ENCODE results near the gene FCRL4.

The FCRL4 gene

GRCh38 chr1:157585984-157586383 is 11.9 kb downstream of the FCRL4 start:
- Histone ChIP-seq H3K4me1 (ENCODE audit: control insufficient read depth, low read depth, low read length) (peaks cover 11% of the 10 kb centered on the region), H3K36me3 (ENCODE audit: control insufficient read depth, low read depth, low read length) (no peaks in the 10 kb centered on the region), H3K27ac (ENCODE audit: low read length) (no peak overlapping the region), H3K27me3 (ENCODE audit: control insufficient read depth, insufficient read depth, low read length) (no peaks in the 10 kb centered on the region), H3K4me3 (ENCODE audit: low read length) (no peak overlapping the region), H3K9ac (ENCODE audit: low read length) (no peak overlapping the region), H3K9me3 (ENCODE audit: control insufficient read depth, low read depth, low read length) (no peaks in the 10 kb centered on the region)

GRCh38 chr1:157584503-157584902 is 13.4 kb downstream of the FCRL4 start:
- Histone ChIP-seq H3K27ac (ENCODE audit: low read length) (no peak overlapping the region), H3K27me3 (ENCODE audit: control insufficient read depth, insufficient read depth, low read length) (no peaks in the 10 kb centered on the region)

GRCh38 chr1:157580828-157581210 is 17.1 kb downstream of the FCRL4 start:
- H3K9me3 ChIP-seq (ENCODE audit: control insufficient read depth, low read depth, low read length), result no peaks in the 10 kb centered on the region
- H3K27me3 ChIP-seq (ENCODE audit: control insufficient read depth, insufficient read depth, low read length), result no peaks in the 10 kb centered on the region
- no peaks in the 10 kb centered on the region for H3K36me3 ChIP-seq (ENCODE audit: control insufficient read depth, low read depth, low read length)
- no peak overlapping the region for H3K27ac ChIP-seq (ENCODE audit: low read length)
- no peak overlapping the region for H3K4me3 ChIP-seq (ENCODE audit: low read length)
- no peaks in the 10 kb centered on the region for H3K4me1 ChIP-seq (ENCODE audit: control insufficient read depth, low read depth, low read length)
- no peak overlapping the region for H3K9ac ChIP-seq (ENCODE audit: low read length)

More at GRCh38 chr1:157584503-157584902, 13.4 kb downstream of the FCRL4 start:
- Histone ChIP-seq H3K4me1 (ENCODE audit: control insufficient read depth, low read depth, low read length) (peaks cover 11% of the 10 kb centered on the region), H3K9me3 (ENCODE audit: control insufficient read depth, low read depth, low read length) (no peaks in the 10 kb centered on the region), H3K4me3 (ENCODE audit: low read length) (no peak overlapping the region), H3K9ac (ENCODE audit: low read length) (no peak overlapping the region), H3K36me3 (ENCODE audit: control insufficient read depth, low read depth, low read length) (no peaks in the 10 kb centered on the region)

DNA sequence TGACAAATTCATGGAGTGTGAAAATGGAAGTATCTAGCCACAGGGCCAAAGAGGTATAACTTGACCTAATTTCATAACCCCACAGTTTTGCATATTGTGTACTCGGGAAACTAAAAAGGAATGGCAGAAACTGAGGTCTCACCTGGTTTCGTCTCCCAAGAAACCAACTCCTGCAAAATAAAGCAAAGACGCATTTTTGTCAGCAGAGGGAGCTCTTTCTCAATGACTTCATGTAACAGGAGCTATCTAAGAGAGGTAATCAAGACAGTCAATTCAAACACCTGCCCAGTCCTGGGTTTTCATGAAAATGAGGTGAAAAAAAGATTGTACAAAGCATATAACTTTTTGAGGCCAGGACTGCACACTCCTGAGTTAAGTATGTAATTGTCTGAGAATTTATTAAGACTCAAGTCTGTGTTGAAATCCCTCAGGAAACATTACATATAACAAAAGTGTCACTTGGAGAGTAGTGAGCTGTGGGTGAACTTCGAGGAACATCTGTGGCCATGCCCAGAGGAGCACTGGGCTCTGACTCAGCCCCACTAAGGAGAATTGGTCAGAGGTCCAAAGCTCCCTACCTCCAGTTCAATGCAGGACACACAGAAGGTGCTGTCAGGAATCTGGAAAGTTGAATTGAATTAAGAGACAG is 17.6 kb downstream of the FCRL4 start:
- no peaks in the 10 kb centered on the region for H3K36me3 ChIP-seq (ENCODE audit: control insufficient read depth, low read depth, low read length)
- no peak overlapping the region for H3K9ac ChIP-seq (ENCODE audit: low read length)
- no peaks in the 10 kb centered on the region for H3K4me1 ChIP-seq (ENCODE audit: control insufficient read depth, low read depth, low read length)
- no peak overlapping the region for H3K4me3 ChIP-seq (ENCODE audit: low read length)
- no peaks in the 10 kb centered on the region for H3K9me3 ChIP-seq (ENCODE audit: control insufficient read depth, low read depth, low read length)
- no peak overlapping the region for H3K27ac ChIP-seq (ENCODE audit: low read length)
- no peaks in the 10 kb centered on the region for H3K27me3 ChIP-seq (ENCODE audit: control insufficient read depth, insufficient read depth, low read length)

- no peaks in the 10 kb centered on the region for H3K4me1 ChIP-seq (ENCODE audit: control insufficient read depth, low read depth, low read length)
- no peak overlapping the region for H3K9ac ChIP-seq (ENCODE audit: low read length)
- H3K27ac ChIP-seq (ENCODE audit: low read length), result no peak overlapping the region
- H3K9me3 ChIP-seq (ENCODE audit: control insufficient read depth, low read depth, low read length), result no peaks in the 10 kb centered on the region
- no peaks in the 10 kb centered on the region for H3K27me3 ChIP-seq (ENCODE audit: control insufficient read depth, insufficient read depth, low read length)
- H3K36me3 ChIP-seq (ENCODE audit: control insufficient read depth, low read depth, low read length), result no peaks in the 10 kb centered on the region
- no peak overlapping the region for H3K4me3 ChIP-seq (ENCODE audit: low read length)
Observed at GRCh38 chr1:157577420-157577819, 20.5 kb downstream of the FCRL4 start.

- no peak overlapping the region for H3K4me3 ChIP-seq (ENCODE audit: low read length)
- no peaks in the 10 kb centered on the region for H3K27me3 ChIP-seq (ENCODE audit: control insufficient read depth, insufficient read depth, low read length)
- H3K27ac ChIP-seq (ENCODE audit: low read length), result no peak overlapping the region
- no peak overlapping the region for H3K9ac ChIP-seq (ENCODE audit: low read length)
- no peaks in the 10 kb centered on the region for H3K9me3 ChIP-seq (ENCODE audit: control insufficient read depth, low read depth, low read length)
- no peaks in the 10 kb centered on the region for H3K4me1 ChIP-seq (ENCODE audit: control insufficient read depth, low read depth, low read length)
- H3K36me3 ChIP-seq (ENCODE audit: control insufficient read depth, low read depth, low read length), result no peaks in the 10 kb centered on the region
Observed at GRCh38 chr1:157575744-157576143, 22.1 kb downstream of the FCRL4 start.

DNA sequence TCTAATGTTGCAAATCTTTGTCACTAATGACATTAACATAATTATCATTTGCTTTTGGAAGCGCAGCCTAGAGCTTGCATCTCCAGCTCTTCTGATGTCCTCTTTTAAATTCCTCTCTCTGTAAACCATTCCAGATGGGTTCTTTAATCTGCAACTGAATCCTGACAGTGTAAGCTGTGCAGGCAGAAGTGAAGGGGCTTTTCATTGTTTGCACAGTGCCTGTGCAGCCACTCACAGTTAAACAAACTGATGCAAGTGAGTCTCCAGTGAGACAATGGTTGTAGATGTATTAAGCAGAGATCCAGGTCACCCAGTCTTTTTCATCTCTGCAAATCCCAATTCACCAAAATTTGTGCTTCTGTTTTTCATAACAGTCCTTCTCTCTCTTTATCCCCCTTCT is 23.0 kb downstream of the FCRL4 start:
- H3K4me3 ChIP-seq (ENCODE audit: low read length), result no peak overlapping the region
- H3K36me3 ChIP-seq (ENCODE audit: control insufficient read depth, low read depth, low read length), result no peaks in the 10 kb centered on the region
- H3K9me3 ChIP-seq (ENCODE audit: control insufficient read depth, low read depth, low read length), result no peaks in the 10 kb centered on the region
- no peak overlapping the region for H3K9ac ChIP-seq (ENCODE audit: low read length)
- no peaks in the 10 kb centered on the region for H3K27me3 ChIP-seq (ENCODE audit: control insufficient read depth, insufficient read depth, low read length)
- no peak overlapping the region for H3K27ac ChIP-seq (ENCODE audit: low read length)
- peaks cover 4% of the 10 kb centered on the region for H3K4me1 ChIP-seq (ENCODE audit: control insufficient read depth, low read depth, low read length)

GRCh38 chr1:157566484-157567300 is 31.2 kb downstream of the FCRL4 start:
- H3K27me3 ChIP-seq (ENCODE audit: control insufficient read depth, insufficient read depth, low read length), result no peaks in the 10 kb centered on the region
- no peaks in the 10 kb centered on the region for H3K36me3 ChIP-seq (ENCODE audit: control insufficient read depth, low read depth, low read length)
- H3K27ac ChIP-seq (ENCODE audit: low read length), result no peak overlapping the region
- H3K4me1 ChIP-seq (ENCODE audit: control insufficient read depth, low read depth, low read length), result peaks cover 23% of the 10 kb centered on the region
- H3K4me3 ChIP-seq (ENCODE audit: low read length), result no peak overlapping the region
- H3K9me3 ChIP-seq (ENCODE audit: control insufficient read depth, low read depth, low read length), result no peaks in the 10 kb centered on the region
- H3K9ac ChIP-seq (ENCODE audit: low read length), result no peak overlapping the region

GRCh38 chr1:157562515-157562914 is 35.4 kb downstream of the FCRL4 start:
- Histone ChIP-seq H3K27ac (ENCODE audit: low read length) (no peak overlapping the region), H3K27me3 (ENCODE audit: control insufficient read depth, insufficient read depth, low read length) (no peaks in the 10 kb centered on the region), H3K36me3 (ENCODE audit: control insufficient read depth, low read depth, low read length) (no peaks in the 10 kb centered on the region), H3K9me3 (ENCODE audit: control insufficient read depth, low read depth, low read length) (no peaks in the 10 kb centered on the region), H3K4me3 (ENCODE audit: low read length) (no peak overlapping the region), H3K4me1 (ENCODE audit: control insufficient read depth, low read depth, low read length) (peaks cover 18% of the 10 kb centered on the region), H3K9ac (ENCODE audit: low read length) (no peak overlapping the region)

DNA sequence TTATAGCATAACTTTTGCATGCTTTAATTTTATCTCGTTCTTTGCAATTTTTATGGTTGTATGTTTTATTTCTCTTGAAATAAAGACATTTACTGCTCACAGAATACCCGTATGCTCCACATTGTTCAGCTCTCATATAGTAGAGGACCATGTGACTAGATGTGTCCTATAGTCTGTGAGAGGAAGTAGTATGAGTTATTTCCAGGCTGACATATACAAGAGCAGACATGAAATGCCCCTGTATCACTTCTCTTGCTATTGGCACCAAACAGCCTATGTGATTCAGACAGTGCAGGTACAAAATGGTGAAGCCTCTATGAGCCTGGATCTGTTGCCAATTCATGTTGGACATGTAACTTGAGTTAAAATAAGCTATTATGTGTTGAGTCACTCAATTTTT is 39.8 kb downstream of the FCRL4 start:
- Histone ChIP-seq H3K36me3 (ENCODE audit: control insufficient read depth, low read depth, low read length) (no peaks in the 10 kb centered on the region), H3K27ac (ENCODE audit: low read length) (no peak overlapping the region), H3K4me3 (ENCODE audit: low read length) (no peak overlapping the region), H3K27me3 (ENCODE audit: control insufficient read depth, insufficient read depth, low read length) (no peaks in the 10 kb centered on the region), H3K4me1 (ENCODE audit: control insufficient read depth, low read depth, low read length) (no peaks in the 10 kb centered on the region), H3K9ac (ENCODE audit: low read length) (no peak overlapping the region), H3K9me3 (ENCODE audit: control insufficient read depth, low read depth, low read length) (no peaks in the 10 kb centered on the region)

DNA sequence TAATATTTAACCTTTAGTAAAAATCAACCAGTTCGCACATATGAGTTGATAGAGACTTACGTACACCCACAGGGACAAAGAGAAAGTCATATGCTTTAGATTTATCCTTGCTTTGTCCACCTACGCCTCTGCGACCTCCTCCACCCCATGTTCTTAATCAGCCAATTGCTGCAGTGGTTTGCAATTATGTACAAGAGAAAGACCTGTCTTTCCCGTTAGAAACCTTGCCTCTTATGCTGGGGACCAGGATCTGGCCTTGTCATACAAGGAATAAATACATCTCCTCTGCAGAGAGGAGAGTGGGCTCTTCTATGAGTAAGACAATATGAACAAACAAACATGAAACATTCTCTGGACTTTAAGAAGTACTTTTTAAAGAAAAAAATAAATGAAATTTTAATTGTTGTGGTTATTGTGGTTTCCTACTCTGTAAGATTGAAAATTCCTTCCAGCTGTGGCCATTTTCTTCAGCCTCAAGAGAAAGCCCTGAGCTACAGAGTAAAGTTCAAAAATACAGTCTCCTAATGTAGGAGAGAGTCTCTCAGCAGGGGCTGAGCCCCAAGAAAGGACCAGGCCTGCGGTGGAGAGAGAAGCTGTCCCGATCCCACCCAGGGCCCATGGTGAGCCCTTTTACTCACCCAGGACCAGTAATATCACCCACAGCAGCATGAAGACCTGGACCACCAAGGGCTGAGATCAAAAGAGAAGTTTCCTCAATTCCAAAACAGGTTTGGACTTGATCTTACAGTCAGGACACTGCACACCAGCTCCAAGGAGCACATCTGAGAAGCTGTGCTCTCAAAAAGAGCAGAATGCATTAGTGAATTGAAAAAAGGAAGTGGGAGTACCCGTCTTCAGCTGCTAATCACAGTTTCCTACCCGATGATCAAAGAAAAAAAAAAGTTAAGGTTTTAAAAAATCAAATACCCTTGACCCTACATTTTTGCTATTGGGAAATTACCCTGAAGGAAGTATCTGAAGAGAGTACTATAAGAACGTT is 45.9 kb downstream of the FCRL4 start, which contains the start of gene FCRL5:
FCRL5 (minus strand) TSS at position 822 of the 1,000 bp plus-strand sequence; CDS start at position 669, 153 bp downstream.
- Histone ChIP-seq H3K9ac (ENCODE audit: low read length) (no peak within 1 kb of the TSS), H3K9me3 (ENCODE audit: control insufficient read depth, low read depth, low read length) (no peaks in the 10 kb centered on the region), H3K27me3 (ENCODE audit: control insufficient read depth, insufficient read depth, low read length) (no peaks in the 10 kb centered on the region), H3K4me1 (ENCODE audit: control insufficient read depth, low read depth, low read length) (no peaks in the 10 kb centered on the region), H3K4me3 (ENCODE audit: low read length) (no peak within 1 kb of the TSS), H3K36me3 (ENCODE audit: control insufficient read depth, low read depth, low read length) (no peaks in the 10 kb centered on the region), H3K27ac (ENCODE audit: low read length) (no peak within 1 kb of the TSS)

Data from iPS-18a (cell line).